ENCODE data around the gene MANEA.

GRCh38 chr6:95569560-95569959 lies 7.8 kb upstream of the MANEA start:
- TF ChIP-seq CTCF (IDR thresholded peaks at IDR 0.05): no peak
- no peak for TF ChIP-seq POLR2AphosphoS5 (IDR thresholded peaks at IDR 0.05; ENCODE audit: low read depth, low read length)
- no peak for TF ChIP-seq REST (IDR thresholded peaks at IDR 0.05; ENCODE audit: insufficient read depth in 1 of 2, low read depth in 2 of 2, low read length in 1 of 2)

Data from Panc1 (cell line).